ENCODE measurements around the gene ESD.
"Not testable (repeated sequence)": the region's sequence is repeated elsewhere in the genome, so short reads cannot be mapped to it uniquely, and the experiment has no call there.

Gene ESD

DNA sequence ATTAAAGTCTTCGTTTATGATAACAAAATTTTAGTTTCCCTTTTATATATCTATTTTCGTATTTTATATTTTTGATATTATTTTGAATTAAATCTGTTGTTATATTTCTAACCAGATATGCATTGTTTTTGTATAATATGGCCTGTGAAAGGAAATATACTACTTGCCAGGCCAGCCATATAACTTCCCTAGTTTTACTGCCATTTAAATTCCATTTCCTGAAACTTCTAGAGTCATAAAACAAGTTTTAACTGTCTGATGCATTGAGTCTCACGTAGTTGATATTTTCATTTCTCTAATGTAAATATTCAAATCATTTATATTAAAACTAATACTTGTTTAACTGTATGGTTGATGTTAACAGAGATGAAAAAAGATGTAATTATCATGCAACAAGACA is 13.5 kb downstream of the ESD start:
- no peak for DNase-seq

GRCh38 chr13:46782691-46783090 is 14.3 kb downstream of the ESD start:
- no peak for DNase-seq

GRCh38 chr13:46782066-46782465 is 14.9 kb downstream of the ESD start:
- no peak for DNase-seq

- DNase-seq = no peak
Measured at GRCh38 chr13:46778890-46779289, 18.1 kb downstream of the ESD start.

DNA sequence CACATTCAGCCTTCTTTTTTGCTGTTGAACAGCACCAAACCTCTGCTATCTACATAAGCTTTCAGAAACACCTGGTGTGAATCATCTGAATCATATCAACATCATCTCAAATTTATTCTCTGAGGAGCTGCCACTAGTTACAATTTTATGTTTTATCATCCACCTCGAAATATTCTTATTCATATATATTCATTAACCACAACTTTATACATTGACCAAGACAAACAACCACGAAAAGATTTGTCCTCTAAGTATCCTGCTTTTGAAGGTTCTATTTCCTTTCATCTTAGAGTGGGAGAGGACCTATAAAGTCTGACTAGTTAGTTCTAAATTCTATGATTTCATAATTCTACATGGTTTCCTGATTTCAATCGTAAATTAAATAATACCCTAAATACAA is 18.9 kb downstream of the ESD start:
- DNase-seq = no peak

DNA sequence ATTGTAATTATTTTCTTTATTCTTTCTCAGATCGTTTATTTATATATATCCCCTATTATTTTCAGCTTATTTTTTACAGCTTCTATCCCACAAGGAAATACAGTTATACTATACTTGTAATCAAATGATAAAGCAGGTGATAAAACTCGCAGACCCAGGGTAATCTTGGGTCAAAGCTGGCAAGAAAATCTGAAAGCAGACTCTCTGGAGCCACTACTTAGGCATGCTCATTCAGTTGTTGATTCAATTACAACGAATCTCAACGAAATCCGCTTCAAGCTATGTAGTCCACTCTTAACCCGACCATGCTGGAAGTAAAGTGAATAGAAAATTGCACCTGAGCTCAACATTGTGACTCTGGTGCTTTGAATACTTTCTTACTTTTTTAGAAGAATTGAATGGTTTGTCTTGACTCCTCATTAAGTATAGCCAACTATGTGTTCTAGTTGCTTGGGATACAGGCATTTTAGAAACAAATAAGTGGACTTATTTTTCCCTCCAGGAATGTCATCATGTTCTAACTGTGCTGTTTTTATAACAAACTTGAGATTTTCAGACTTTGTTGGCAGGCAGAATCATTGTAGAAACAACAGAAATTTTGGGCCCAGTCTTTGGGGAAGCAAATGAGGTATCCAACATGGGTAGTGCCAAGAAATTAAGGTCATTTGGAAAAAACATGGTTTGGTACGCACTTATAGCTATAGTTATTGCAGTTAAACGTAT is 21.4 kb downstream of the ESD start:
- no peak for DNase-seq

DNA sequence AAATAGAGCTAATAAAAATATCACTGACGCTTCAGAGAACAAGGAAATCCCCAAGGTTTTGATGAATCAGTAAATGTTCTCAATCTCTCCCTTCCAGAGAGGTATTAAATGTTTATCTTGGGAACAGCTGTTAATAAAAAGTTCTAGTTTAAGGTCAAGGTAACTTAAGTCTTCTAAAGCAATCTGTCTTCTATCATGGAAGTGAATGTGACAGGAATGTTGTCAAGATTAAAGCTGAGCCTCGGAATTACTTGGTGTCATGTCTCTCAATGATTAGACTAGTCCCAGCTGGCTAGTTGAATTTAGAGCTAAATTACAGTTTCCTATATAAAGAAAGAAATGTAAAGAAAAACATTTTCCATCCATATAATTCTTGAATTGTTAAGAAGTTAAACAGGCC is 23.4 kb downstream of the ESD start:
- DNase-seq = no peak

- DNase-seq = no peak
Measured at GRCh38 chr13:46771693-46772092, 25.3 kb downstream of the ESD start.

GRCh38 chr13:46769925-46770324 is 27.0 kb downstream of the ESD start:
- DNase-seq = not testable (repeated sequence)

DNA sequence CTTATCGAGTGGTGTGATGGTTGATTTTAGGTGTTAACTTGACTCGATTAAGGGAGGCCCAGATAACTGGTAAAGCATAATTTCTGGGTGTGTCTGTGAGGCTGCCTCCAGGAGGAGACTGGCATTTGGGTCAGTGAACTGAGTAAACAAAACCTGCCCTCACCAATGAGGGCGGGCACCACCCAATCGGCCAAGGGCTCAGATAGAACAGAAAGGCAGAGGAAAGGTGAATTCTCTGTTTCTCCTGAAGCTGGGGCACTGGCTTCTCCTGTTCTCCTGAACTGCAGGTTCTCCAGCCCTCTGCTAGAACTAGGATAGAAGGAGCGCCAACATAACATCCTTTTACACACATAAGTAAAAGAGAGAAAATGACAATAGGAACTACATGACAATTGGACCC is 35.1 kb downstream of the ESD start:
- no peak for DNase-seq

DNA sequence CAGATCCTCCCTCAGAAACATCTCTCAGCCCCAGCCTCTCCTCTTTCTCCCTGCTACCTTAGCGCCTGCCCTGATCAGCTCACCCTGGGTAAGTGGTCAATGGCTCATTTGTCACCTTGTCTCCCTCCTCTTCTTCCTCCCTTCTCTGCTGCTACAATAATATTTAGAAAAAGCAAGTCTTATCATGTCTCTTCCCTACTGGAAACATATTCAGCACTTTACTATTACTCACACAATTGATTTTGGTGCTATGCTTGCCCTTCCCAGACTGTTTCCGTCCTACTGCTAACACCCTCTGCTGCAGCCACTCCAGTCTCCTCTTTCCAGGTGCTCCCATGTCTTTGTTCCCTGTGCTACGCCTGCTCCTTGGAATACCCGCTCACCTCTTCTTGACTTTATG is 35.8 kb downstream of the ESD start:
- no peak for DNase-seq

GRCh38 chr13:46759846-46760245 is 37.1 kb downstream of the ESD start:
- no peak for DNase-seq

GRCh38 chr13:46757640-46758039 is 39.3 kb downstream of the ESD start:
- DNase-seq = no peak

GRCh38 chr13:46756977-46757376 is 40.0 kb downstream of the ESD start:
- no peak for DNase-seq

DNA sequence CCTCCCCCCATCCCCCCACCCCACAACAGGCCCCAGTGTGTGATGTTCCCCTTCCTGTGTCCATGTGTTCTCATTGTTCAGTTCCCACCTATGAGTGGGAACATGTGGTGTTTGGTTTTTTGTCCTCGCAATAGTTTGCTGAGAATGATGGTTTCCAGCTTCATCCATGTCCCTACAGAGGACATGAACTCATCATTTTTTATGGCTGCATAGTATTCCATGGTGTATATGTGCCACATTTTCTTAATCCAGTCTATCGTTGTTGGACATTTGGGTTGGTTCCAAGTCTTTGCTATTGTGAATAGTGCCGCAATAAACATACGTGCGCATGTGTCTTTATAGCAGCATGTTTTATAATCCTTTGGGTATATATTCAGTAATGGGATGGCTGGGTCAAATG is 41.5 kb downstream of the ESD start:
- DNase-seq = not testable (repeated sequence)

DNA sequence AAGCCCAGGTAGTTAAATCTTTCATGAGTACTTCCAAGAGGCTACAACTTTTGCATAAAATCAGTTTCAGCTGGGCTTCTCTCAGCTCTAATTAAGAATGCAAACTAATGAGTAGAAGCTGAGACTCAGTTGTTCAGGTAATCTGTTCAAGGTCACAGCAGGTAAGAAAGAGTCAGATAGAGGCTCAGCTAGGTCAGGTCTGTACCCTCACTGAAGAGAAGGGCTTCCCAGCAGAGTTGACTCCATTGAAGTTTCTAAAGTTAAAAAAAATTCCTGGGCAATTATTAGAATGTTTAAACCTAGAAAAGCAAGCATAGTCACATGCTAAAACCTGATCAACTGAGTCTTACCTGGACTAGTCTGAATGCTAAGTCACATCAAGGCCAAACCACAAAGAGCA is 42.1 kb downstream of the ESD start:
- DNase-seq = no peak

DNA sequence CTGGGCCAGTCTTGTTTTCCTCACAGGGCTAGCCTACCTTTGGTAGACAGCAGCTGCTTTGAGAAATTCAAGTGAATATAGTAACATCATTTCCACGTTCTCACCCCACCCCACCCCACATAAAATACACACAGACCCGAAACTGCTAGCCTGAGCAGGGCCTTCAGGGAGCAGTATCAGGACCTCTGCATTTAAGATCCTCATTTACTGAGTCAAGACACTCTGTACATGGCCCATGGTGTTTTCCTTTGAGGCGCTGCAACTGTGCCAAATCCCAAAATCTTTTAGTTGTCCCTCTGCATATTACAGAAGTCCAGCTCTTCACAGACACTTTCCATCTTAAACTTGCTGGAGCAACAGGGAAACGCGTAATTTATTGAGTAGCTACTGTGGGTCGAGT is 43.0 kb downstream of the ESD start:
- DNase-seq = no peak

- DNase-seq = no peak
Measured at GRCh38 chr13:46753137-46753536, 43.8 kb downstream of the ESD start.

- peak in 1 of 14 donors; percentile 28 for DNase-seq
Measured at GRCh38 chr13:46751811-46752635, 44.9 kb downstream of the ESD start.

DNA sequence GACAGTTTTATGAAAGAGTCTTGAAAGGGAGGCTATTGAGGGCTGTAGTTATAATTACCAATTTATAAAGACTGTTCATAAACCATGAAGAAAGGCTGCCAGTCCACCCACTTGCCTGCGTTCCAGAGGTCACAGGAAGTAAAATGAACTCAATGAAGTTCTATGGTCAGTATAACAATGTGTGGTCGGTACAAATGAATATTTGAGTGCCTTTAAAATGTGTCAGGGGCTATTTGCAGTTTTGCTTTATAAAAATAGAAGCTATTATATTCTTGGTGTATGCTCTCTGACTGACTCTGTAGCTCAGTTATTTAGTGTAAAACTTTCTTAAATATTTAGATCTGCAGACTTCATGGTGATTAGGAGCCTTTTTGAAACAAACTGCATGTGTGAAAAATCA is 47.0 kb downstream of the ESD start:
- no peak for DNase-seq

DNA sequence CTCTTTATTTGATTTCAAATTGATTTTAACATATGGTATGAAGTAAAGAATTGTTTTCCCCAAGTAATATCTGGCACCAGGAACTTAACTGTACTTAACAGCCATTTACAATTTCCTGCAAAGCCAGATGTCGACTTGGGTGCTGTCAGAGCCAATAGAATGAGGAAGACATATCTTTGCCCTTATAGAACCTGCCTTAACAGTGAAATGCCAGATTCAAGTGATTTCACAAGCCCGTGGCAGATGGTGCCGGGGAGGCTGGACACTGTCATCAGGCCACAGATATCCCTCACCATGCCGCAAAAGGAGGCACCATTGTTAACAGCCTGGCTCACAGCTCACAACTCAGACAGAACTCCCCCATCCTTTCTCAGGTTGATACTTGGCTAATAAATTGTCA is 48.7 kb downstream of the ESD start:
- no peak for DNase-seq

DNA sequence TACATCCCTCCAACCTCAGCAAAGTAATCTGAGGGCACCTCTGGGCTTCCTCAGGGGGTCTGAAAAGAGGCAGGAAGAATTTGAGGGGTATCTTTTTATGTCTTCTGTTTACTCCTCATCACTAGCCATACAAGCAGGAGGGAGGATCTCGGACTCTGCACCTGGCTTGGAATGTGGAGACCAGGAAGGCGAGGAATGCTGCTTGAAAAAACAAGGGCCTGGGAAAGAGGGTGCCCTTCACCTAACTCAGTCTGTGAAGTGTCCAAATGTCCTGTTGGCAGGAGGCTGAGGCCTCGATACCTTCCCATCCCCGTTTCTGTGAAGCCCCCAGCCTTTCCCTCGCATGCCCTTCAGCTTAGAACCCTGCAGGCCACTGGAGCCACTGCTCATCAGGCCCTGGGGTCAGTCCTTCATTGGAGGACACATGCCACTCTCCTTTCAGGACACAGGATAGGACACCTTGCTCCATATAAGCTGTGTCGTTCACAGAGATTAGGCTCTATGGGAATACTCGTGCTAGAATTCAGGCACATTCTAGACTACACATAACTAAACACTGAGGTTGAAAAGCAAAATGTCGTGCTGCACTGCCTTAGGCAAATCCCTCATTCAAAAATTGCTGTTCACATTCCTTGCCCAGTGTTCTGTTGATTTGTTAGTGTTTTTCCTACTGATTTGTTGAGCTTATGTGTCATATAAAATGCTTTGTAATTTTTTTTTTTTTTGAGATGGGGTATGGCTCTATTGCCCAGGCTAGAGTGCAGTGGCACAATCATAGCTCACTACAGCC is 49.7 kb downstream of the ESD start:
- no peak for DNase-seq

GRCh38 chr13:46745706-46746105 is 51.3 kb downstream of the ESD start:
- DNase-seq = no peak
